Astrocyte (in vitro differentiated cells and primary cell): ENCODE data around the gene TMEM41B. TPM values are rescaled to one million over a fixed set of nuclear protein-coding genes. Genes with fewer than 3 reads are reported as not detected.
"Not testable (repeated sequence)": the region's sequence is repeated elsewhere in the genome, so short reads cannot be mapped to it uniquely, and the experiment has no call there.

Experiments
- DNase-seq: peaks from one replicate; pipeline ENCODE4 v3.0.0-alpha.2; 2010; ENCODE audit warnings: low read depth
- FAIRE-seq: peaks from 2 replicates; lab custom pipeline; 2011; peaks lifted over from hg19 to GRCh38; lab: Jason Lieb, UNC
- H2AFZ ChIP-seq: 2 replicates; pipeline ENCODE4 v1.6.0; 2012; ENCODE audit warnings: low read depth, low read length, inconsistent platforms
- H3K27ac ChIP-seq: 2 replicates; pipeline ENCODE4 v1.5.1; 2011; ENCODE audit warnings: low read depth, low read length, inconsistent platforms
- H3K27me3 ChIP-seq: 2 replicates; pipeline ENCODE4 v1.6.0; 2011; ENCODE audit warnings: low read length, inconsistent platforms; ENCODE audit not compliant: insufficient read depth
- H3K36me3 ChIP-seq: 2 replicates; pipeline ENCODE4 v1.5.1; 2011; ENCODE audit warnings: low read length, inconsistent platforms; ENCODE audit not compliant: insufficient read depth
- H3K4me1 ChIP-seq: 2 replicates; pipeline ENCODE4 v1.5.1; 2011; ENCODE audit warnings: low read length, inconsistent platforms; ENCODE audit not compliant: insufficient read depth
- H3K4me2 ChIP-seq: 2 replicates; pipeline ENCODE4 v1.6.0; 2012; ENCODE audit warnings: low read length, inconsistent platforms
- H3K4me3 ChIP-seq: 2 replicates; pipeline ENCODE4 v1.5.1; 2011; ENCODE audit warnings: low read depth, mild to moderate bottlenecking, low read length, inconsistent platforms; ENCODE audit not compliant: insufficient read depth
- H3K79me2 ChIP-seq: 2 replicates; pipeline ENCODE4 v1.6.0; 2012; ENCODE audit warnings: mild to moderate bottlenecking, low read length, inconsistent platforms; ENCODE audit not compliant: insufficient read depth
- H3K9ac ChIP-seq: 2 replicates; pipeline ENCODE4 v1.6.0; 2012; ENCODE audit warnings: mild to moderate bottlenecking, low read length, inconsistent platforms
- H3K9me3 ChIP-seq: 2 replicates; pipeline ENCODE4 v1.5.1; 2012; ENCODE audit warnings: low read depth, mild to moderate bottlenecking, low read length, inconsistent platforms; ENCODE audit not compliant: insufficient read depth
- H4K20me1 ChIP-seq: 2 replicates; pipeline ENCODE4 v1.6.0; 2012; ENCODE audit warnings: low read length, inconsistent platforms; ENCODE audit not compliant: insufficient read depth
- H3K27ac Mint-ChIP-seq: one replicate; pipeline ENCODE4 v1.8.0; 2021; ENCODE audit warnings: mild to moderate bottlenecking, mixed read lengths; ENCODE audit not compliant: unreplicated experiment
- H3K27me3 Mint-ChIP-seq: one replicate; pipeline ENCODE4 v1.8.0; 2021; ENCODE audit warnings: low read depth, mixed read lengths; ENCODE audit not compliant: unreplicated experiment
- H3K36me3 Mint-ChIP-seq: one replicate; pipeline ENCODE4 v1.8.0; 2021; ENCODE audit warnings: low read depth, mixed read lengths; ENCODE audit not compliant: unreplicated experiment
- H3K4me1 Mint-ChIP-seq: one replicate; pipeline ENCODE4 v1.8.0; 2021; ENCODE audit warnings: low read depth, mixed read lengths; ENCODE audit not compliant: unreplicated experiment
- H3K4me3 Mint-ChIP-seq: one replicate; pipeline ENCODE4 v1.8.0; 2021; ENCODE audit warnings: mild to moderate bottlenecking, moderate library complexity, mixed read lengths; ENCODE audit not compliant: unreplicated experiment
- H3K9me3 Mint-ChIP-seq: one replicate; pipeline ENCODE4 v1.8.0; 2021; ENCODE audit warnings: mild to moderate bottlenecking, mixed read lengths; ENCODE audit not compliant: unreplicated experiment
- CTCF ChIP-seq: IDR thresholded peaks from 2 replicates; pipeline ENCODE4 v1.5.1; 2011; ENCODE audit warnings: low read depth, mild to moderate bottlenecking, inconsistent platforms, low read length, moderate library complexity; ENCODE audit not compliant: insufficient read depth
- EZH2 ChIP-seq: IDR thresholded peaks from 2 replicates; pipeline ENCODE4 v1.6.1; 2012; ENCODE audit warnings: mild to moderate bottlenecking, low read length, inconsistent platforms; ENCODE audit not compliant: insufficient read depth
- total RNA-seq: library from RNA; stranded (reverse); gene quantifications from 2 replicates; pipeline ENCODE4 v1.2.1, GENCODE V29; 2021

TMEM41B gene
- total RNA-seq, 1 donor from 2014 or later, result 43.8 TPM

GRCh38 chr11:9259981-9260837, 54.2 kb downstream of the TMEM41B start:
- Mint-ChIP-seq H3K27me3 (no peaks in the 10 kb centered on the region), H3K4me1 (peaks cover 19% of the 10 kb centered on the region), H3K27ac (no peak overlapping the region), H3K36me3 (peaks cover 7% of the 10 kb centered on the region), H3K4me3 (no peak overlapping the region), H3K9me3 (no peaks in the 10 kb centered on the region)
- H3K9me3 ChIP-seq, result no peaks in the 10 kb centered on the region
- no peaks in the 10 kb centered on the region for H3K4me1 ChIP-seq
- H3K4me3 ChIP-seq, result no peak overlapping the region
- DNase-seq (no peak), FAIRE-seq (no peak)
- H4K20me1 ChIP-seq, result peaks cover 72% of the 10 kb centered on the region
- H2AFZ ChIP-seq, result no peak overlapping the region
- H3K4me2 ChIP-seq, result no peak overlapping the region
- TF ChIP-seq EZH2 (no peak), CTCF (peak; percentile 24)
- H3K36me3 ChIP-seq, result no peaks in the 10 kb centered on the region
- no peaks in the 10 kb centered on the region for H3K27me3 ChIP-seq
- H3K79me2 ChIP-seq, result peaks cover 92% of the 10 kb centered on the region
- no peak overlapping the region for H3K9ac ChIP-seq
- no peak overlapping the region for H3K27ac ChIP-seq

GRCh38 chr11:9258279-9258678, 56.1 kb downstream of the TMEM41B start:
- H3K27me3 Mint-ChIP-seq, H3K27me3 ChIP-seq, H3K36me3 Mint-ChIP-seq, H3K27ac ChIP-seq, H2AFZ ChIP-seq, H3K4me3 ChIP-seq, H3K9ac ChIP-seq, H3K4me3 Mint-ChIP-seq, H3K36me3 ChIP-seq, H3K4me1 ChIP-seq, DNase-seq, H3K9me3 ChIP-seq, FAIRE-seq, H3K4me2 ChIP-seq, H3K9me3 Mint-ChIP-seq: not testable (repeated sequence)
- Mint-ChIP-seq H3K27ac (peak overlapping the region; percentile 2), H3K4me1 (peaks cover 21% of the 10 kb centered on the region)
- Histone ChIP-seq H4K20me1 (peaks cover 82% of the 10 kb centered on the region), H3K79me2 (peaks cover 96% of the 10 kb centered on the region)

GRCh38 chr11:9254416-9254815, 60.0 kb downstream of the TMEM41B start:
- Histone ChIP-seq H3K4me3 (no peak overlapping the region), H3K9me3 (no peaks in the 10 kb centered on the region), H3K9ac (no peak overlapping the region), H3K4me2 (no peak overlapping the region), H4K20me1 (peaks cover 83% of the 10 kb centered on the region), H3K27me3 (no peaks in the 10 kb centered on the region), H3K79me2 (peaks cover 96% of the 10 kb centered on the region), H3K27ac (no peak overlapping the region), H3K36me3 (no peaks in the 10 kb centered on the region), H3K4me1 (peaks cover 12% of the 10 kb centered on the region), H2AFZ (no peak overlapping the region)
- Mint-ChIP-seq H3K27me3 (no peaks in the 10 kb centered on the region), H3K27ac (no peak overlapping the region), H3K4me3 (no peak overlapping the region), H3K4me1 (peaks cover 11% of the 10 kb centered on the region), H3K36me3 (peaks cover 4% of the 10 kb centered on the region), H3K9me3 (no peaks in the 10 kb centered on the region)
- FAIRE-seq, result no peak
- TF ChIP-seq EZH2, result no peak
- no peak for TF ChIP-seq CTCF
- no peak for DNase-seq
